ENCODE data around the gene GPR25.

- TF ChIP-seq CTCF (IDR thresholded peaks at IDR 0.05 in 2 of 3, conservative IDR thresholded peaks at IDR 0.05 in 1 of 3; ENCODE audit: control insufficient read depth in 2 of 3, extremely low read depth in 1 of 3, insufficient read depth in 1 of 3, low read depth in 3 of 3, low read length in 3 of 3) (no peak), YY1 (IDR thresholded peaks at IDR 0.05; ENCODE audit: low read depth, low read length) (no peak), CBX5 (IDR thresholded peaks at IDR 0.05; ENCODE audit: low read depth) (no peak), REST (IDR thresholded peaks at IDR 0.05; ENCODE audit: low read depth, low read length) (no peak), JUND (IDR thresholded peaks at IDR 0.05; ENCODE audit: low read depth, low read length) (no peak), EZH2 (IDR thresholded peaks at IDR 0.05; ENCODE audit: borderline replicate concordance, control insufficient read depth, low read depth, low read length) (no peak), FOXK2 (IDR thresholded peaks at IDR 0.05) (no peak), POLR2AphosphoS5 (IDR thresholded peaks at IDR 0.05; ENCODE audit: low read length) (no peak), SRF (IDR thresholded peaks at IDR 0.05; ENCODE audit: low read depth in 2 of 2, low read length in 2 of 2) (no peak), SIN3A (IDR thresholded peaks at IDR 0.05; ENCODE audit: low read depth, low read length) (no peak), TARDBP (IDR thresholded peaks at IDR 0.05; ENCODE audit: borderline replicate concordance) (no peak), RFX5 (IDR thresholded peaks at IDR 0.05; ENCODE audit: low read depth, low read length) (no peak), KAT2A (conservative IDR thresholded peaks at IDR 0.05; ENCODE audit: control insufficient read depth, low read depth, low read length) (no peak), ZNF274 (IDR thresholded peaks at IDR 0.05; ENCODE audit: insufficient read depth, insufficient read length) (no peak)
Measured at GRCh38 chr1:200892958-200893357, 20.2 kb downstream of the GPR25 start.
